OCI-LY1 (cell line): ENCODE measurements around the gene ATF5.

ENCODE experiments used
- H2AFZ ChIP-seq: fragments of 200-600 bp; sonication (generic), shearing (Covaris generic); 2 replicates; pipeline ENCODE4 v1.6.0; 2014; ENCODE audit warnings: antibody characterized with exemption, mild to moderate bottlenecking, low read length
- H3F3A ChIP-seq: fragments of 200-600 bp; sonication (generic), shearing (Covaris generic); 2 replicates; pipeline ENCODE4 v1.6.0; 2014; ENCODE audit warnings: mild to moderate bottlenecking, antibody characterized with exemption, low read length, moderate library complexity; ENCODE audit not compliant: insufficient read depth
- H3K27ac ChIP-seq: fragments of 200-600 bp; sonication (generic); 2 replicates; pipeline ENCODE4 v1.5.1; 2014; ENCODE audit warnings: low read length, mixed run types, mild to moderate bottlenecking, low read depth; ENCODE audit not compliant: poor library complexity, severe bottlenecking
- H3K27me3 ChIP-seq: fragments of 200-600 bp; sonication (generic); 2 replicates; pipeline ENCODE4 v1.6.0; 2014; ENCODE audit warnings: antibody characterized with exemption, mild to moderate bottlenecking, low read length, moderate library complexity; ENCODE audit not compliant: insufficient read depth
- H3K36me3 ChIP-seq: fragments of 200-600 bp; sonication (generic); 2 replicates; pipeline ENCODE4 v1.6.1; 2014; ENCODE audit warnings: mild to moderate bottlenecking, antibody characterized with exemption, low read length, moderate library complexity, mixed read lengths; ENCODE audit not compliant: insufficient read depth
- H3K4me1 ChIP-seq: fragments of 200-600 bp; sonication (generic); 2 replicates; pipeline ENCODE4 v1.5.1; 2014; ENCODE audit warnings: mild to moderate bottlenecking, low read length, moderate library complexity; ENCODE audit not compliant: insufficient read depth, severe bottlenecking
- H3K4me2 ChIP-seq: fragments of 200-600 bp; sonication (generic), shearing (Covaris generic); 2 replicates; pipeline ENCODE4 v1.6.1; 2014; ENCODE audit warnings: low read length
- H3K4me3 ChIP-seq: fragments of 200-600 bp; sonication (generic); 2 replicates; pipeline ENCODE4 v1.5.1; 2014; ENCODE audit warnings: low read length, low read depth, mild to moderate bottlenecking, mixed read lengths; ENCODE audit not compliant: poor library complexity, severe bottlenecking
- H3K79me2 ChIP-seq: fragments of 200-600 bp; shearing (Covaris generic); 2 replicates; pipeline ENCODE4 v1.6.1; 2016; ENCODE audit warnings: mixed run types, low read length, mixed read lengths; ENCODE audit not compliant: insufficient read depth
- H3K9ac ChIP-seq: fragments of 200-600 bp; sonication (generic), shearing (Covaris generic); 2 replicates; pipeline ENCODE4 v1.6.1; 2014; ENCODE audit warnings: mild to moderate bottlenecking, low read length, mixed read lengths
- H3K9me2 ChIP-seq: fragments of 200-600 bp; sonication (generic), shearing (Covaris generic); 2 replicates; pipeline ENCODE4 v1.6.1; 2014; ENCODE audit warnings: low read depth, mild to moderate bottlenecking, low read length, mixed read lengths
- H3K9me3 ChIP-seq: fragments of 200-600 bp; shearing (Covaris generic); 2 replicates; pipeline ENCODE4 v1.6.1; 2014; ENCODE audit warnings: low read length, mixed read lengths
- H4K20me1 ChIP-seq: fragments of 200-600 bp; sonication (generic), shearing (Covaris generic); 2 replicates; pipeline ENCODE4 v1.6.0; 2016; ENCODE audit warnings: mild to moderate bottlenecking, low read length; ENCODE audit not compliant: insufficient read depth
- EZH2 ChIP-seq: fragments of 200-600 bp; sonication (generic), shearing (Covaris generic); IDR thresholded peaks from 2 replicates; pipeline ENCODE4 v1.8.0; 2017; ENCODE audit warnings: borderline replicate concordance, mixed run types, mild to moderate bottlenecking, antibody characterized with exemption, low read length, moderate library complexity, mixed read lengths
- TF ChIP-seq, protein P1 (sequence below): fragments of 200-600 bp; sonication (generic), shearing (Covaris generic); IDR thresholded peaks from 2 replicates; pipeline ENCODE4 v1.5.1; 2017; ENCODE audit warnings: mild to moderate bottlenecking, antibody characterized with exemption, low read length, moderate library complexity, mixed read lengths

Gene ATF5

DNA sequence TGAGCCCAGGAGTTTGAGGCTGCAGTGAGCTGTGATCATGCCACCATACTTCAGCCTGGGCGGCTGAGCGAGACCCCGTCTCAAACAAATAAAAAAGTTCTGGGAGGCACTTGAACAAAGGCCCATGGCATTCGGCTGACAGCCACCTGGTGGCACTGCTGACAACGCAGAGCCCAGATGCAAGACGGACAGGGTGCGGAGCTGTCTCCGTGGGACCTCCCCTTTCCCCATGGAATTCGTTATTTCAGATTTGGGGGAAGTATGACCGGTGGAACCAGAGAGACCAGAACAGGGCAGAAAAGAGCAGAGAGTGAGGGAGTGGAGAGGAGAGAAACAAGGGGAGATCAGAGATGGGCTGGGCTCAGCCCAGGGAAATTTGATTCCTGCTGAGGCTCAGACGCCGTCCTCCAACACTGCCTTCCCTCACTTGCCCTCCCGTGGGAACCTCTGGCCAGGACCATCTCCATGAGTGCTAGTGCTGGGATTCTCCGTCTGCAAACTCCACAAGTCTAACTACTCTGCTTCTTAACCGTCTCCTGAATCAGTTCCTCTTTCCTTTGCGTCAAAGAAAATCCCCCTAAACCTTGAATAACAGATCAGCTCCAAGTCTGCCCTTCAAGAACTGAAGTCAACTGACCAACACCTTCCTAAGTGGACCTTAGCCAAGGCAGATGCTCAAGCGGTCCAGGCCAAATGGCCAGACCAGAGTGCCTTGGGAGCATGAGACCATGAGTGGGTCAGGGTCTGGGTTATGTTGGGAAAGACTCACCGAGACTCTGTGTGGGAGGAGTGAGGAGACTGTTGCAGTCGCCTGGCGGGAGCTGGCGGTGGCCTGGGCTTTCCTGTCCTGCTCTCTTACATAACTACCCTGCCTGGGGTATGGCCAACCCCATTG is 11.9 kb upstream of the ATF5 start:
- H3K4me1 ChIP-seq: peaks cover 72% of the 10 kb centered on the region
- no peaks in the 10 kb centered on the region for H3K9me3 ChIP-seq
- peaks cover 20% of the 10 kb centered on the region for H3K79me2 ChIP-seq
- no peaks in the 10 kb centered on the region for H3K9me2 ChIP-seq
- H2AFZ ChIP-seq: no peak overlapping the region
- peak overlapping the region; percentile 80 for H3K27ac ChIP-seq
- TF ChIP-seq, protein P1, sequence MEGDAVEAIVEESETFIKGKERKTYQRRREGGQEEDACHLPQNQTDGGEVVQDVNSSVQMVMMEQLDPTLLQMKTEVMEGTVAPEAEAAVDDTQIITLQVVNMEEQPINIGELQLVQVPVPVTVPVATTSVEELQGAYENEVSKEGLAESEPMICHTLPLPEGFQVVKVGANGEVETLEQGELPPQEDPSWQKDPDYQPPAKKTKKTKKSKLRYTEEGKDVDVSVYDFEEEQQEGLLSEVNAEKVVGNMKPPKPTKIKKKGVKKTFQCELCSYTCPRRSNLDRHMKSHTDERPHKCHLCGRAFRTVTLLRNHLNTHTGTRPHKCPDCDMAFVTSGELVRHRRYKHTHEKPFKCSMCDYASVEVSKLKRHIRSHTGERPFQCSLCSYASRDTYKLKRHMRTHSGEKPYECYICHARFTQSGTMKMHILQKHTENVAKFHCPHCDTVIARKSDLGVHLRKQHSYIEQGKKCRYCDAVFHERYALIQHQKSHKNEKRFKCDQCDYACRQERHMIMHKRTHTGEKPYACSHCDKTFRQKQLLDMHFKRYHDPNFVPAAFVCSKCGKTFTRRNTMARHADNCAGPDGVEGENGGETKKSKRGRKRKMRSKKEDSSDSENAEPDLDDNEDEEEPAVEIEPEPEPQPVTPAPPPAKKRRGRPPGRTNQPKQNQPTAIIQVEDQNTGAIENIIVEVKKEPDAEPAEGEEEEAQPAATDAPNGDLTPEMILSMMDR: peak; percentile 77
- TF ChIP-seq EZH2: no peak
- no peaks in the 10 kb centered on the region for H3F3A ChIP-seq
- H4K20me1 ChIP-seq: no peaks in the 10 kb centered on the region
- H3K4me2 ChIP-seq: peak overlapping the region; percentile 22; the same call in 1 of the 2 replicates
- peak overlapping the region; percentile 1 for H3K4me3 ChIP-seq
- H3K27me3 ChIP-seq: no peaks in the 10 kb centered on the region
- peaks cover 77% of the 10 kb centered on the region for H3K36me3 ChIP-seq
- H3K9ac ChIP-seq: peak overlapping the region; percentile 9; the same call in 1 of the 2 replicates

DNA sequence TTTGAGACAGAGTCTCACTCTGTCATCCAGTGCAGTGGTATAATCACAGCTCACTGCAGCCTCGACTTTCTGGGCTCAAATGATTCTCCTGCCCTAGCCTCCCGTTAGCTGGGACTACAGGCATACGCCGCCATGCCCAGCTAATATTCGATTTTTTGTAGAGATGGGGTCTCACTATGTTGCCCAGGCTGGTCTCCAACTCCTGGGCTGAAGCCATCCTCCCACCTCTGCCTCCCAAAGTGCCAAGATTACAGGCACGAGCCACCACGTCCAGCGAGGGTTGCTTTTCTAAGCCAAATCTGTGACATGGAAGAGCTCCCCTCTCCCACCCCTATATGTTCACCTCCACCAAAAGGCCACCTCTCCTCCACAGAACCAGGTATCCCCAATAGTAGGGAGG is 10.9 kb upstream of the ATF5 start:
- Histone ChIP-seq H3K36me3 (peaks cover 77% of the 10 kb centered on the region), H3K79me2 (peaks cover 28% of the 10 kb centered on the region), H3F3A (no peaks in the 10 kb centered on the region), H3K9ac (no peak overlapping the region; the same call in 1 of the 2 replicates), H3K9me3 (no peaks in the 10 kb centered on the region), H3K4me2 (no peak overlapping the region), H3K27me3 (no peaks in the 10 kb centered on the region), H3K4me1 (peaks cover 72% of the 10 kb centered on the region), H4K20me1 (no peaks in the 10 kb centered on the region), H3K27ac (peak overlapping the region; percentile 80), H2AFZ (no peak overlapping the region), H3K4me3 (no peak overlapping the region), H3K9me2 (no peaks in the 10 kb centered on the region)
- TF ChIP-seq EZH2: no peak
- TF ChIP-seq, protein P1: no peak

DNA sequence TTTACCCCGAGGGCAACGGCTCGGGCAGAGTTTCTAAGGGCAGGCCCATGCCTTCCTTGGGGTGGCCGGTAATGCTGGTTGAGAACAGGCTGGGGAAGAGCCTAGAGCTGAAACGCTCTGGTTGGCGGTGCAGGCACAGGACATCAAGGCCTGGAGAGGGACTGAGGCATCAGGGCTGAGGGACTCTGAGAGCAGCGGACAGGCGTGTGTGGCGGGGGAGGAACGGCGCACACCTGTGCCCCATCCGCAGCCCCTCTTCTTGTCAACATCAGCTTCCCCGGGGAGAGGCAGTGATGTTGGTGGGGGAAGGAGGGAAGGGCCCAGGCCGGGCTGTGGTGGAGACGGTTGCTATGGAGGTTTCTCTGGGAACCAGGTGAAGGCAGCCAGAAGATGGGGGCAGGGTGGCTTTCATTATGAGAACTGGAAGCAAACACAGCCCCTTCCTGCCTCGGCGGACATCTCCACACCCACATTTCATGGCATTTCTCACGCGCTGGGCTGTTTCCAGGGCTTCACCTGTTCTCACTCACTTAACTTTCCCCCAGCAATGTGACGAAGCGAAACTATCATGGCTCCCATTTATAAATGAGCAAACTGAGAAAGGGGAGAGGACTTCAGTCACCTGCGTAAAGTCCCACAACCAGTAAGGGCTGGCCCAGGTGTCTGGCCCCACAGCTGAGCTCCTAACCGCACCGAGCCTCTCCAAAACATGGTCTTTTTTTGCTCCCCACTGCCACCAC is 8.2 kb upstream of the ATF5 start:
- Histone ChIP-seq H3K9me3 (no peaks in the 10 kb centered on the region), H3F3A (0 out of 2 replicates have a peak, but pooled peaks cover 3% of the 10 kb centered on the region), H3K27ac (peak overlapping the region; percentile 99), H3K36me3 (peaks cover 64% of the 10 kb centered on the region), H3K79me2 (peaks cover 33% of the 10 kb centered on the region), H4K20me1 (no peaks in the 10 kb centered on the region), H2AFZ (no peak overlapping the region), H3K27me3 (no peaks in the 10 kb centered on the region), H3K9ac (peak overlapping the region; percentile 59), H3K4me3 (peak overlapping the region; percentile 48), H3K4me2 (peak overlapping the region; percentile 61), H3K4me1 (peaks cover 88% of the 10 kb centered on the region), H3K9me2 (no peaks in the 10 kb centered on the region)
- TF ChIP-seq, protein P1: no peak
- TF ChIP-seq EZH2: no peak
